ENCODE data around the gene ARID3B.

- TF ChIP-seq CTCF (conservative IDR thresholded peaks at IDR 0.05; ENCODE audit: low read length) (no peak), EZH2phosphoT487 (IDR thresholded peaks at IDR 0.05; ENCODE audit: borderline replicate concordance, low read depth, low read length) (no peak)
These were observed 20.6 kb upstream of the ARID3B start for GRCh38 chr15:74520407-74520806.
